Measurements from ENCODE around the gene SAMD1.

SAMD1 gene

GRCh38 chr19:14090509-14091080 is at the start of gene SAMD1:
Gene SAMD1 (minus strand): TSS chr19:14090751.
- DNase-seq (ENCODE audit: low spot score): peak; percentile 93

DNA sequence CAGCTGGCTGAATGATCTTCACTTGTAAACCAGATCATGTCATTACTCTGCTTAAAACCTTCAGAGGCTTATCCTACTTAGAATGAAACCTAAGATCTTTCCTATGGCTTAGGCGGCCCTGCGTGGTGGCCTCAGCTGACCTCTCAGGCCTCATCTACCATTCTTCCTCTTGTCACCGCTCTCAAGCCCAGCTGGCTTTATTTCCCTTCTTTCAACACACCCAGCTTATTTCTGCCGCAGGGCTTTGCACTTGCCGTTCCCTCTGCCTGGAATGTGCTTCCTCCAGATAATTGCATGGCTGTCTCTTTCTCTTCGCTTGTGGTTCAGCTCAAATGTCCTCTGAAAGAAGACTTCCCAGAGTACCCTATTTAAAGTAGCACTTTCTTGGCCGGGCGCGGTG is 49.4 kb upstream of the SAMD1 start:
- DNase-seq (ENCODE audit: low spot score): no peak

- peak; percentile 38 for DNase-seq (ENCODE audit: low spot score)
These were observed 48.2 kb upstream of the SAMD1 start for GRCh38 chr19:14138576-14139265.

DNA sequence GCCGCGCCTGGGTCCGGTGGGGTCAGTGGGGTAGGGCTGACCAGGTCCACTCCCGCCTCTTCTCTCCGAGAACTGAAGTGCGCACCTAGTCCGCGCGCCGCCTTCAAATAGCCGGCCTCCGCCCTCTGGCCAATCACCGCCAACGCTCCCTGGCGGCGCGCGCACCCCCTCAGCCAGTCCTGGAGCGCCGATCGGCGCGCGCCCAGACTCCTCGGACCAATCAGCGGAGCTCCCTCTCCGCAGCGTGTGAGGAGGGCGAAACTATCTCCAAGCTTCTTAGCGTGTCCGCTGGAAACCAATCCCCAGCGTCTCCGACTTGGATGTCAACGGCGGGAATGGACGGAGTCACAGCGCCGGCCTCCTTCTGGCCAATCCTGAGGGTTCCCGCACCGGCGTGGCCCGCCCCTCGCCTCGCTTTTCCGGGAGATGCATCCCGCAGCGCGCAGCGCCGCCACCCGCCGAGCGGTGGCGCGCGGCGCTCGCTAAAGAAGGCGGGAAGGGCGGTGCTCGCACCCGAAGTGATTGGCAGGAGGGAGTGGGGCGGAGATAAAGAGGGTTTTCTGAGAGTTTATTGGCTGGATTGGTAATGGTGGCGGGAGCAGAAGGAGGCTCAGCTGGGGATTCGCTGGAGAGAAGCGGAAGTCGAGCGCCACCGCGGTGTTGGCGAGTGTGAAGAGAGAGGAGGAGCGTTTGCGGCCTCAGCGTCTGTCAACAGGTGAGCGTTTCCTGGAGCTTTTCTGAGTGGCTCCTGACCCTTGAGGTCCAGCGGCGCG is 46.1 kb upstream of the SAMD1 start, which contains the start of gene ASF1B:
ASF1B (minus strand) TSS at position 81 of the 773 bp plus-strand sequence. CDS start 133 bp downstream, outside the sequence.
- DNase-seq (ENCODE audit: low spot score): peak; percentile 99

- no peak for DNase-seq (ENCODE audit: low spot score)
These were observed 45.5 kb upstream of the SAMD1 start for GRCh38 chr19:14135985-14136508.

- DNase-seq (ENCODE audit: low spot score): no peak
These were observed 44.8 kb upstream of the SAMD1 start for GRCh38 chr19:14135355-14135754.

GRCh38 chr19:14127929-14128509 is 37.5 kb upstream of the SAMD1 start:
- DNase-seq (ENCODE audit: low spot score): no peak

DNA sequence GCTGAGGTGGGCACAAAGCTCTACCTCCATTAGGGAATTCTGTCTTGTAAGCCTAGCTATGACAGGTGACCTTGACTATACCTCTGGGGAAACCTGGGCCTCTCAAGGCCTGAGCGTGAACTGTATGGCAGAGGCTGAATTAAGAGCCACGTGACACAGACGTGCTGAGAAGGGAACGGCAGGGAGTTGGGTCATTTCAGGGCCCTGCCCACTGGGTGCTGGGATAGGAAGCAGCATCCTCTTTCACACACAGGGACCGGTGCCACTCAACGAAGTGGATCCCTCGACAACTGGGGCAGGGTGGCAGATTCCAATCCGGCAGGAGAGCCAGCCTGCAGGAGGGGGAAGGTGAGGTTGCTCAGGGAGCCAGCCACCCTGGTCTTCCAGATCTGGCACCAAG is 36.6 kb upstream of the SAMD1 start:
- no peak for DNase-seq (ENCODE audit: low spot score)

- DNase-seq (ENCODE audit: low spot score): no peak
These were observed 32.4 kb upstream of the SAMD1 start for GRCh38 chr19:14122924-14123323.

- no peak for DNase-seq (ENCODE audit: low spot score)
These were observed 29.9 kb upstream of the SAMD1 start for GRCh38 chr19:14120497-14120780.

DNA sequence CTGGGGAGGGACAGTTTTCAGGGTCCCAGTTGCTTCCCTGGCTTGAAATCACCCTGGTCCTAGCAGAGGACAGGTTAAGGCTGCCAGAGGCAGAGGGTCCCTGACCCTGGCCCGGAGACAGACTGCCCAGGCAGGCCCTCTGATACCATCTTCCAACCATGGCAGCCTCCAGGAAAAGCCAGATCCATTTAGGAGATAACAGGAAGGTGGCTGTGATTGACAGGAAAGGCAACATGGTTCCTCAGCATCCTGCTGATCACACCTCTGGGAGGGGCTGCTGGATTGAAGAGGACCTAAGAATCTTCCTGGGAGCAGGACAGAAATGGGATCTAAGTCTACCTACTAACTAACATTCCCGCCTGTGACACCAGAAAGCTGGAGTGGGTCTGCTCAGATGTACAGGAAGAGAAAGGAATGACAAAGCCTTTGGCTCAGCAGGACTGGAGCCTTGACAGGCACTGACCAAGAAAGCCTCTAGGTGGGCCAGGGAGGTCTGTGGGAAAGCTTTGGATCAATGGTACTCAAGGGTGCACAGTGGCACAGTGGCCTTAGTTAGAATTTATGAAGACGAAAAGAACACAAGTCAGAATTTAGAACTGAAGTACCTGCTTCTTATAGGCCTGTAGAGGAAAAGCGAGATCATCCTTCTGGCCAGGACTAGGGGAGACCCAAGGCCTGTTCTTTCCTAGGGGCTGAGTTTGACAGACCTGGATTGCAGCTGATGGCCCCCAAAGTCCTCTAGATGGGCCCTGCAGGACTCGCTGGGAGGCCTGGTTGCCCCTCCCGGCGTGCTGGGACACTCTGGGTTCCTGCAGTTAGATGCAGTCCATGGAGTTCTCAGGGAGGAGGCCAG is 29.3 kb upstream of the SAMD1 start:
- no peak for DNase-seq (ENCODE audit: low spot score)

DNA sequence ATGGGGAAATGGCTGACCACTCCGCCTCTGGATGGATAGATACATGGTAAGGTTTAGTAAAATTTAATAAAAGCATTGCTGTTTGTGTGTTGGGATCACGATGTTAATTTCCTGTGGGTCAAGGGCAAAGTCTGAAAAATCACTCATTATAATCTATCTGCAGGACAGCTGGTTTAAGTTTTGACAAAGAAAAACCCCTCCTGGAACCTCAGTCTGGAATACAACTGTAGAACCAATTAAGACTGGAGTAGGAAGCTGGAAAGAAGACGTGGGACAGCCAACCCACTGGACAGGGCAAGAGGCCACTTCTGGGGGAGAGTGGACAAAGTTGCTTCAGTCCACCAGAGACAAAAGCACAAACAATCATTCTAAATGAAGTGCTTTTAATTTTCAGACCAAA is 28.6 kb upstream of the SAMD1 start:
- no peak for DNase-seq (ENCODE audit: low spot score)

DNA sequence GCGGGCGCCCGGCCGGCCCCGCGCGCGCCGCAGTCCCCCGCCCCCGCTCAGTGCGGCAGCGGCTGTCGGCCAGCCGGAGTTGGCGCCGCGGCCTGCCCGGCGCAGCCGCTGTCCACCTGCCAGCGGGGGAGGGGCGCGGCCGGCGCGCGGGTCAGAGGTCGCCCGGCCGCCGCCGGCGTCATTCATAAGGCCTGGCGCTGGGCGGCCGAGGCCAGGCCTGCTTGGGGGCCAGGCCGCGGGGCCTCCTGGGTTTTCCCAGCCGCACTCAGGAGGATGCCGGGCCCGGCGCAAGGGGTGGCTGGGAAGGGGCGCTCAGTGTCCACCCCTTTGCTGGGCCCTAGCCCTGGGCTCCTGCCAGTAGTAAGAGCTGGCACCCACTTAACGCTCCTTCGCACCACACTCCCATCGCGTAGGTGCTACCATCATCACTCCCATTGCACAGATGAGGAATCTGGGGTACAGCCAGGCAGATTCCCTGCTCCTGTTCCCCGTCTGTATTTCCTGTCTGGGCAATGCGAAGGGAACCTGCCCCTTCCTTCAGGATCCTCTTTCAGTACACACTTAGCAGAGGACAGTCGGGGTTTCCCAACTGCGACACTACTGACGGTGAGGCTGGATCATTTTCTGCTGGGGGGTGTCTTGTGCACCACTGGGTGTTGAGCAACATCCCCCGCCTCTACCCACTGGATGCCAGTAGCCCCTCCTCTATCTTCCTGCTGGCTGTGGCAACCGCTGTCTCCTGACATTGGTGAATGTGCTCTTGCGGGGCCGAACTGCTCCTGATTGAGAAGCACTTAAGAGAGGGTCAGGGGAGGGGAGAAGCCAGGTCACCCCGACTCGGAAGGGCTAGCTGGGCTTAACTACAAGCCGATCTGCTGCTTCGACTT is 27.9 kb upstream of the SAMD1 start:
- DNase-seq (ENCODE audit: low spot score): peak; percentile 64

DNA sequence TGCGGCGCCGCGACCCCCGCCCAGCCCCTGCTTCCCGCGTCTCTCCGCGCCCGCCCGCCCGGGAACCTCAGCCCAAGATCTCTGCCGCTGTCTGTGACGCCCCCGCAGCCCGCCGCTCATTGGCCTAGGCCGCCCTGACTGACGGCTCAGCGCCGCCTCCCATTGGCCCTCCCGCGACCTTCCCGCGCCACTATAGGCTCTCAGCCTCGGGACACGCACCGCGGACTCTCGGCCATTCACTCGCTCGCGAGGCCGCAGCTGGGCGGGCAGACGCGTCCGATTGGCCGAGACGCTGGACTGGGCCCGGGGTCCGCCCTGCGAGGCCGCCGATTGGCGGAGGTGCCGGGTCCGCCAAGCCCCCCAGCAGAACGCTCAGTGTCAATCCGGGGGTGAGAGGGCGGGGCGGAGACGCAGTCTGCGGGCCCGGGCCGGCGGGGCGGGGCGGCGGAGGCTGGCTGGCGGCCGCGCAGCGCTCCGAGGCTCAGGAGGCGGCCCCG is 27.2 kb upstream of the SAMD1 start, which contains the start of gene PRKACA:
PRKACA (minus strand) TSS at position 95 of the 497 bp plus-strand sequence. CDS start 215 bp downstream, outside the sequence.
- peak; percentile 100 for DNase-seq (ENCODE audit: low spot score)

GRCh38 chr19:14116918-14117578 is 26.5 kb upstream of the SAMD1 start:
- no peak for DNase-seq (ENCODE audit: low spot score)

- no peak for DNase-seq (ENCODE audit: low spot score)
These were observed 26.0 kb upstream of the SAMD1 start for GRCh38 chr19:14116525-14116917.

DNA sequence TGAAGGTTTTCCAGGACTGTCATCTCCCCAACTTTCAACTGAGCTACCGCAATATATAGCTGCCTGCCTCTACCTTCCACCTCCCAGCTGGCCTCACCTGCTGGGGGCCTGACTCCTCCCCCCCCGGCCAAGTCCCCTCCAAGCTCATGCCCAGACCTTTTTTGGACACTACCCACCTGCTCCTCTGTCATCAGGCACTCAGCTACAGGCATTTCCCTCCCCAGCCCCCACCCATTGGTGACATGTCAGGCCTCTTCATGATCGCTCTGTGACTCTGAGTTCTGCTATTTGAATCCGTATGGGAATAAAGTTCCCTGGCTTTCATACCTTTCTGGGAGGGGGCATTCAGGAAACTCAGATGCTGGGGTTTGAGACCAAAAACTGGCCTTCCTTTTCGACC is 25.2 kb upstream of the SAMD1 start:
- DNase-seq (ENCODE audit: low spot score): no peak

GRCh38 chr19:14114854-14115253 is 24.3 kb upstream of the SAMD1 start:
- peak; percentile 41 for DNase-seq (ENCODE audit: low spot score)

- DNase-seq (ENCODE audit: low spot score): no peak
These were observed 23.9 kb upstream of the SAMD1 start for GRCh38 chr19:14114439-14114838.

Data from AG08396 (cell line).